Amniotic stem cell (primary cell): ENCODE data around the gene ZNF770.
"Not testable (repeated sequence)": the region's sequence is repeated elsewhere in the genome, so short reads cannot be mapped to it uniquely, and the experiment has no call there.

ENCODE experiments used
- DNase-seq: peaks from one replicate; lab custom pipeline; 2025; lab: John Stamatoyannopoulos, UW

Gene ZNF770

DNA sequence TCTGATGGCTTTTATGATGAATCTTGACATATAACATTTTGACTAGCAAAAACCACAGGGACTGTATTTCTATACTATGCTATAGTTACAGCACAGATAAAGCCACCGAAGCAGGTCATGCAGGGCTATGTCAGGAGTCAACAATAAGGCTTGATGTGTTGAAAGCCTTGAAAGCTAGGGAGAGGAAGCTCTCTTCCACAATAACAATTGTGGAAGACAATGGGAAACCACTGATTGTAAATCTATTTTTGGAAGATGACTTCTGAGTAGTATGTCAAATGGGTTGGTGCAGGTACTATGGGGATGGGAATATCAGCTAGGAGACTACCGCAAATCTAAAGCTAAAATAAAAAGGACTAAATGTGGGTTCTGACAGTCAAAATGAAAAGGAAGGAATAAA lies 14.6 kb downstream of the ZNF770 start:
- no peak for DNase-seq

DNA sequence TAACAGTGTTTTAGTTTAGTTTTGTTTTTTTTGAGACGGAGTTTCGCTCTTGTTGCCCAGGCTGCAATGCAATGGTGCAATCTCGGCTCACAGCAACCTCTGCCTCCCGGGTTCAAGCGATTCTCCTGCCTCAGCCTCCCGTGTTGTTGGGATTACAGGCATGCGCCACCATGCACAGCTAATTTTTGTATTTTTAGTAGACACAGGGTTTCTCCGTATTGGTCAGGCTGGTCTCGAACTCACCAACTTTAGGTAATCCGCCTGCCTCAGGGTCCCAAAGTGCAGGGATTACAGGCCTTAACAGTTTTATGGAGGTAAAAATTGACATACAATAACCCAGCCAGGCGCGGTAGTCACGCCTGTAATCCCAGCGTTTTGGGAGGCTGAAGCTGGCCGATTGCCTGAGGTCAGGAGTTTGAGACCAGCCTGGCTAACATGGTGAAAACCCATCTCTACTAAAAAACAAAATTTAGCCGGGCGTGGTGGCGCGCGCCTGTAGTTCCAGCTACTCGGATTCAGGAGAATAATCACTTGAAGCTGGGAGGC lies 17.9 kb downstream of the ZNF770 start:
- DNase-seq: not testable (repeated sequence)

DNA sequence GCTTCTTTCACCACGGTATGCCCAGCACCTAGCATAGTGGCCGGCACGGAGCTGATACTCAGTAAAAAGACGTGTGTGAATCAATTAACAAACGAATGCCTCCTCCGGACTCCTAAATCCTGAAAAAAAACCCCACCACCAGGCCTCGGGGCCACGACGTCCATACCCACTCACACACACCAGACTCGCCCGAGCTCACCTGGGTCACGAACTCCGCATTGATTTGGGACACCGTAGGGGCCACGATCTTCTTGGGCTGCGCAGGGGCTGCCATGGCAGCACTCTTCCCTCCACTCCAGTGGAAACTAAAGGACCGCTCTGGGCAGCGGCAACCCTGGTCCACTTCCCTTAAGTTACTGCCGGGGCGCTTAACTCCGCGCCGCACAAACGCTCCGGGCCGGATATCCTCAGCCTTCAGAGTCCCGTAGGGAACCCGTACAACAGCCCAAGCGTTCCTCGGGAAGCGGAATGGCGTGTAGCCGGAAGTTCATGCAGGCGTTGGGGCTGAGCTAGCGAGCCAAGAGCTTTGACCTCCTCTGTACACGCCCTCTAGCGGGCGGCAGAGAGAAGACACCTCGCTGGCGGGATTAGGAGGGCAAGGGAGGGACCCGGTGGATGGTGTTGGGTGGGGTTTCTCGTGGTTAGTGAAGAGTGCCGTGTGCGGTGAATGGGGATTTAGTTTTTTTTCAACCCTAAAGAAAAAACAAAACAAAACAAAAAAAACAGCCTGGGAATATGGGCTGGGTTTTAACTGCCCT lies 18.6 kb downstream of the ZNF770 start, which contains the start of gene AQR:
Gene AQR, minus strand, starts transcription at position 403 of the 758 bp plus-strand sequence. Its CDS starts 129 bp downstream, at position 274.
- DNase-seq: peak; percentile 94

DNA sequence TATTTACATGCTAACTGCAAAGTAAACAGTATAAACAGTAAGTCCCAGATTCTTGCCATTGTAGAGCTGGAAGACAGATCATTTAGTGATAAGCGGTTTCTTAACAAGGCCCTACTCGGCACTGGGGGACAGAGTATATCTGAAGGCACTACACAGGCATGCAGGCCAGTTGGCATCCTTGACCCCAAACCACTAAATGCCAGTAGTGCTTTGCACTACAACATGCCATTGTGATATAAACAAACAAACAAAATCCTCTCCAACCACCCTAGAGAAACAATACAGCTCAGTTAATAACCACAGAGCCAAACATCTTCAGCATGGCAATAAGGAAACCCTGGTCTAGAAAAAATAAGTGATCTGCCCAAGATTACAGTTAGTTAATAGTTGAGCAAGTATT lies 23.8 kb downstream of the ZNF770 start:
- DNase-seq: no peak

DNA sequence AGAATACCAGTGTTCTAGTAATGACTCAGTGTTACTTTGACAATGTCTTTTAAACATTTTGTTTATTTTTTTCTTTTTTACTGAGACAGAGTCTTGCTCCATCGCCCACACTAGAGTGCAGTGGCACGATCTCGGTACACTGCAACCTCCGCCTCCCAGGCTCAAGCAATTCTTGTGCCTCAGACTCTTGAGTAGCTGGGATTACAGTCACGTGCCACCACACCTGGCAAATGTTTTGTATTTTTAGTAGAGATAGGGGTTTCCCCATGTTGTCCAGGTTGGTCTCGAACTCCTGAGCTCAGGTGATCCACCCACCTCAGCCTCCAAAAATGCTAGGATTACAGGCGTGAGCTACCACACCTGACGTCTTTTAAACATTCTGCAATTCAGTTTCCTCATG lies 34.2 kb downstream of the ZNF770 start:
- DNase-seq: no peak

DNA sequence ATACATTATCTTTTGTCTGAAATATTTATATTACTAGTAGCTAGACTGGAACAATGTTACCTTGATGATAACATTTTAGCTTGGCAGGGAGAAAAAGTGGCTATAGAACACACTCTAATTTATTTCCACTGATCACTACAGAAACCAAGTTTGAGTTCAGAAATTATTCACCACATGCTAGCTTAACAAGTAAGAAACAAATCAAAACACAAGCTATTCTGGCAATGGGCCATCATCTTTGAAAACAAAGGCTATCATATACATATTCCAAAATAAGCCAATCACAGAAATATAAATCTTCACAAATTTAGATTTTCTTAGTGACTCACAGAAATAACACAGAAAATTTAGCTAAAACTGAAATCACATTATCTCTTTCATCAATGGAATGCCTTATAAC lies 35.6 kb downstream of the ZNF770 start:
- no peak for DNase-seq

DNA sequence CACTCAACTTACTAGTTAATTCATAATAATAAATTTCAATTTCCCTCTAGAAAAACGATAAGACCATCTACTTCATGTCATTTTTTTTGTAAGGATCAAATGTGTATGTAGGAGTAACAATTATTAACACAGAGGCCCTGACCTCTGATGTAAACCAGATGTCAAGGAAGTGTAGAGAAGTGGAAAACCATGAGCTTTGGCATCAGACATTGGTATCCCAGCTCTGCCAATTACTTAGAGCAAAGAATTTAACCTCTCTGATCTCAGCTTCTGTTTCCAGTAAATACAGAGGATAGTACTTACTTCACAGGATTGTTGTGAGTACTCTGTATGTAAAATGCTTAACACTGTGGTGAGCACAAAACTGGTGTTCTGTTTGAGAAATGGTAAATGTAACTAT lies 36.1 kb downstream of the ZNF770 start:
- DNase-seq: no peak

DNA sequence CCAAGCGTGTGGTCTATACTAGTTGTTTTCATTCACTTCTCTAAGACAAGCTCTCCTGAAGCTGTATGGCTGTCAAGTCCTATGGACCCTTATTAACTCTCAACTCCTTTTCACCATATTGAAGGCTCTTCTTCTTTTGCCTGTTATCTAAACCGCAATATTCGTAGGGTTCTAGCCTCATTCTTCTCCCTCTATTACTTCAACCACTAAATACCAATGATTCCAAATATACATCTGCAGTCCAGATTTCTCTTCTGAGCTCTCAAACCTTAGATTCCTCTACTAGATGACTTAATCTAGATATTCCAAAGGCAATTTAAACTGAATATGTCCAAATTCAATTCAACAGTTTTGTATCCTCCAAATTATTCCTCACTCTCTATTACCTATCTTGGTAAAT lies 43.2 kb downstream of the ZNF770 start:
- DNase-seq: no peak

DNA sequence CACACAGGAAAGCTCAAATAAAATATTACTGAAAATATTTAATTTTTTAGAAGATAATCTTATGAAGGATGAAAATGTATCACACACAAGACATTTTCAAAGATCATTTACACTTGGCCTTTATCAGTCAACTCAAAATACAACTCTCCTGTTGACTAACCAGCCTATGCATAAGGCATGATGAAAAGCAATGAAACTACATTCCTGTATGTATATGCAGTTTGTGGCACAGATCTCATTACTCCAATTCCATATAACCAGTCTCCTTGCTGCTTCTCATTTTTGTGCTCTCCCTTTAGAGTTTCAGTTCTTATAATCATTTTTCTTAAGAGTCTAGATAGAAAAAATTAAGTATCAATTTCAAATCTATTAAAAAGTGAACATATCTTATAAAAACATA lies 44.4 kb downstream of the ZNF770 start:
- no peak for DNase-seq

DNA sequence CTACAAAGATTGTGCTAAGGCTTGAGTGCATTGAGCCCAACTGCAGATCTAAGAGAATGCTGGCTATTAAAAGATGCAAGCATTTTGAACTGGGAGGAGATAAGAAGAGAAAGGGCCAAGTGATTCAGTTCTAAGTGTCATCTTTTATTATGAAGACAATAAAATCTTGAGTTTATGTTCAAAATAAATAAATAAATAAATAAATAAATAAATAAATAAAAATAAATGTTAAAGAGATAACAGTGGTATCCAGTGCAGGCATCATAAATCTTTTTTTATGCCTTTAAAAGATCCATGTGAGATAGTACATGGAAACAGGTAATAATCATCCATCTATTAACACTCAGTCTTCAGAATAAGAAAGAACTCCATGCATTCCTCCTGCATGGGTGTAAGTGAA lies 44.8 kb downstream of the ZNF770 start:
- DNase-seq: not testable (repeated sequence)

DNA sequence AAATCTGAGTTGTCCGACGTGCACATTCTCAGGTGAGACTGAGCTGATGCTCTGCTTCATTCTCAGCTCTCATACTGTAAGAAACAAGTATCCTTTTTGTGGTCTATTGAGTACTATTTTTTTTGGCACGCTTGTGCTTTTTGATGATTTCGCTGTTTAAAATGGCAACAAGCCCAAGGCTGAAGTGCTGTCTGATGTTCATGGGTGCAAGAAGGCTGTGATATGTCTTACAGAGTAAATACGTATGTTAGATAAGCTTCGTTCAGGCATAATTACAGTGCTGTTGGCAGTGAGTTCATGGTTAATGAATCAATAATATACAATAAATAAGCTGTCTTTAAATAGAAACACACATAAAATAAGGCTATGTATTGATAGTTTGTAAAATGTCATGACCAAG lies 45.7 kb downstream of the ZNF770 start:
- no peak for DNase-seq

DNA sequence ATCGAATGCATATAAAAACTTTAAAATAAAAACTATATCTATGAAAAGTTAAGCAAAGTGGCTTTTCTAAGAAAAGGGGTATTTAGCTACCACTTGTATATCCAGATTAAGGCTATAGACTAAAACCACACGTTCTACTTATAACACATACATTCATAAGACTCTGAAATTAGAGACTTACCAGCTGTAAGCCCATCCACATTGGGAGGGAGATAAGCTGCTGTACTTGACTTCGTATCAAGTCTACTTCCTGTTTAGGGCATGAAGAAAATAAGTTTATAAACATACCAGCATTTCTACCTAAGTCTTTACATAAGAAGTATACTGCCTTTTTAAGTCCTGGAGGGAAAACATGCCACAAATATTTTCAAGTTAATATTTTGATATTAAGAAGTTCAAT lies 46.3 kb downstream of the ZNF770 start:
- no peak for DNase-seq

DNA sequence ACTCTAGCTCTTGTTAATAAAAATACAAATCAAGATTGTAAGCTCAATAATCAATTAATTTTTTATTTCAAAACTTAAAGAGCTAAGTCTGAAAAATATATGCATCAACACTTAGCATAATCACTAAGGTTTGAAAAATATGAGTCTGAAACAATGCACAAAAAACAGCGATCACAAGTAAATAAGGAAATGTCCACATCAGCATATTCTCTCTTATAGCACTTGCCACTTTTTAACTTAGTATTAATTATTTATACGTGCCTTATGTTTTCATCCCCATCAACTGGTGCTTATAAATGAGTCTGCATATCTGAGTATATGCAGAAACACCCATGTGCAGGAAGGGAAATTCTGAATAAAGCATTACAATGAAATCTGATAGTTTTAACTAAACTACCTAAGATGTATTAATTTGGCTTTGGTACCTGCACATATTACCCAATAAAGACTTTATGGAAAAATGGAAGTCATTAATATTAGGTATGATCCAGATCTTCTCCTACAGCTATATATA lies 46.8 kb downstream of the ZNF770 start:
- no peak for DNase-seq

DNA sequence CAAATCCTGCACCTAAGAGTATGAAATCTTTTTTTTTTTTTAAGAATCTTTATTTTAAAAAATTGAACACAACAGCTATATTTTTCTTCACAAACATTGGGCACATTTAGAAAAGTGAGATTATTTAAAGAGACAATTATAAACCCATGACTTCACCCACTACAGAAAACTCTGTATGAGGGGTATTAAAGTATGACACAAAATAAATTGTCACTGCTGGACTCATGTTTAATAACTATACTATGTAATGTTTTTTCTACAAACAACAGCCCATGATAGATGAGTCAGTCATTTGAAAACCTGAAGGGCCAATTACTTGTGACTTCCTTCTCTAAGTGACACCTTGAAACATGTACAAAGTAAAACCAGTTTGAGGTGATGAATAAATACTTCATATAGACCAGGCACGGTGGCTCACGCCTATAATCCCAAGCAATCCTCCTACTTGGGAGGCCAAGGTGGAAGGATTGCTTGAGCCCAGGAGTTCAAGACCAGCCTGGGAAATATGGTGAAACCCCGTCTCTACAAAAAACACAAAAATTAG lies 54.6 kb downstream of the ZNF770 start:
- no peak for DNase-seq

DNA sequence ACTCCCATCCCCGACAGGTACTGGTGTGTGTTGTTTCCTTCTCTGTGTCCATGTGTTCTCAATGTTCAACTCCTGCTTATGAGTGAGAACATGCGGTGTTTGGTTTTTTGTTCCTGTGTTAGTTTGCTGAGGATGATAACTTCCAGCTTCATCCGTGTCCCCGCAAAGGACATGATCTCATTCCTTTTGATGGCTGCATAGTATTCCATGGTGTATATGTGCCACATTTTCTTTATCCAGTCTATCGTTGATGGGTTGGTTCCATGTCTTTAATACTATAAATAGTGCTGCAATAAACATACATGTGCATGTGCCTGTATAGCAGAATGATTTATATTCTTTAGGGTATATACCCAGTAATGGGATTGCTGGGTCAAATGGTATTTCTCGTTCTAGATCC lies 59.7 kb downstream of the ZNF770 start:
- DNase-seq: not testable (repeated sequence)
